ENCODE data around the gene COL12A1. TPM values are rescaled to one million over a fixed set of nuclear protein-coding genes. Genes with fewer than 3 reads are reported as not detected.

COL12A1 gene
- total RNA-seq, 4 donors from 2014 or later = 15.6 to 131 (median 34.3) TPM

DNA sequence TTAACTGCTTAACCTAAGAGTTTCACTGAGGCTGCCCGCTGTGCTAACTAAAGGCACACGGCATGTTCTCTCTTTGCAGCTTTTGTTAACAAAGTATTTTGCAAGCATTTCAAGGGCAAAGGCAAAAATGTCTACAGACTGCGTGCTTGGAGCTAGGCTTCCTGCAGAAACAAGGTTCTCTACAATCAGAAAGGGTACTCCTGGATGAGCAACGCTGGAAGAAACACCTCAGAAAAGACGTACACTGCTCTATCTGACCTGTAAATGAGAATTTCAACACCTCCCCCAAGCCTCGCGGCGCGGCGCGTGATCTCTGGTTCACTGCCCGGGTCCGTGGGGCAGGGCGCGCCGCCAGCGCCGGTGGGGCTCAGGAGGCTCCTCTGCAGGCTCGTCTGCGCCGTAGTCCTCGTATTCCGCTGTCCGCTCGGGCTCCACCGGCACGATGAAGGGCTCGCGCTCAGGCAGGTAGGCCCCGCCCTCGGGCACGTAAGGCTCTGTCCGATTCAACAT lies 120.9 kb downstream of the COL12A1 start:
- H3K4me3 ChIP-seq = peak overlapping the region; percentile 8 to 56 (median 35)
- peaks cover 0 to 4% (median 0%) of the 10 kb centered on the region in 3 donors for H3K36me3 ChIP-seq
- H3K27me3 ChIP-seq = peaks cover 0 to 3% (median 0%) of the 10 kb centered on the region in 4 donors
- H3K27ac ChIP-seq = peak overlapping the region in 3 of 4 donors; percentile 4 to 62 (median 24)
- no peak for TF ChIP-seq POLR2A (IDR thresholded peaks at IDR 0.05)
- TF ChIP-seq, protein P1, sequence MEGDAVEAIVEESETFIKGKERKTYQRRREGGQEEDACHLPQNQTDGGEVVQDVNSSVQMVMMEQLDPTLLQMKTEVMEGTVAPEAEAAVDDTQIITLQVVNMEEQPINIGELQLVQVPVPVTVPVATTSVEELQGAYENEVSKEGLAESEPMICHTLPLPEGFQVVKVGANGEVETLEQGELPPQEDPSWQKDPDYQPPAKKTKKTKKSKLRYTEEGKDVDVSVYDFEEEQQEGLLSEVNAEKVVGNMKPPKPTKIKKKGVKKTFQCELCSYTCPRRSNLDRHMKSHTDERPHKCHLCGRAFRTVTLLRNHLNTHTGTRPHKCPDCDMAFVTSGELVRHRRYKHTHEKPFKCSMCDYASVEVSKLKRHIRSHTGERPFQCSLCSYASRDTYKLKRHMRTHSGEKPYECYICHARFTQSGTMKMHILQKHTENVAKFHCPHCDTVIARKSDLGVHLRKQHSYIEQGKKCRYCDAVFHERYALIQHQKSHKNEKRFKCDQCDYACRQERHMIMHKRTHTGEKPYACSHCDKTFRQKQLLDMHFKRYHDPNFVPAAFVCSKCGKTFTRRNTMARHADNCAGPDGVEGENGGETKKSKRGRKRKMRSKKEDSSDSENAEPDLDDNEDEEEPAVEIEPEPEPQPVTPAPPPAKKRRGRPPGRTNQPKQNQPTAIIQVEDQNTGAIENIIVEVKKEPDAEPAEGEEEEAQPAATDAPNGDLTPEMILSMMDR (IDR thresholded peaks at IDR 0.05) = no peak
- no peak for DNase-seq
- intact Hi-C loops (cut with DNase I) = no loop called here
- WGBS, 2 donors = 19 to 24% methylated on average over 14 of the region's 33 CpGs
- peaks cover 0 to 13% (median 0%) of the 10 kb centered on the region in 3 donors for H3K4me1 ChIP-seq
- H3K9me3 ChIP-seq = no peaks in the 10 kb centered on the region

DNA sequence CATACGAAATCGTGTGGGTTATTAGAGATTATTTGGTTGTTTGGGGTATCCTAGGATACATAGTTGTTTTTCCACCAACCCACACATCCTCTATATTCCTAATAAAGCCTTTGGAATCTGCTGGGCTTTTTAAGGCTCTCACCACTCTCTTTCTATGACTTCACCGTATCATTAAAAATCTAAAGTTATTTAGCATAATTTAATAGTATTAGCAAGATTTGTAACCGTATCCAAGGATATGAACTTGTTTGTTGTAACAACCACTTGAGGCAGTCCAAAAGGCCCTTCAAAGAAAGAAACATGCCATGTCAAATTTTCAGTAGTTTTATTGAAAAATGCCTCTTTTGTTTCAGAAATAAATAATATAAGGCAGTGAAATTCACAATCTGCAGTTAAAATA lies 121.8 kb downstream of the COL12A1 start:
- WGBS, 2 donors = 55 to 77% methylated on average over 4 of the region's 4 CpGs
- no peak for DNase-seq
- Histone ChIP-seq H3K4me1 (peaks cover 0 to 13% (median 0%) of the 10 kb centered on the region in 3 donors), H3K27me3 (peaks cover 0 to 3% (median 0%) of the 10 kb centered on the region in 4 donors), H3K4me3 (no peak overlapping the region), H3K36me3 (peaks cover 0 to 2% (median 0%) of the 10 kb centered on the region in 3 donors), H3K27ac (peak overlapping the region in 1 of 4 donors; percentile 8), H3K9me3 (no peaks in the 10 kb centered on the region)
- intact Hi-C loops (cut with DNase I) = no loop called here
- TF ChIP-seq, protein P1 (IDR thresholded peaks at IDR 0.05) = no peak
- TF ChIP-seq POLR2A (IDR thresholded peaks at IDR 0.05) = no peak

DNA sequence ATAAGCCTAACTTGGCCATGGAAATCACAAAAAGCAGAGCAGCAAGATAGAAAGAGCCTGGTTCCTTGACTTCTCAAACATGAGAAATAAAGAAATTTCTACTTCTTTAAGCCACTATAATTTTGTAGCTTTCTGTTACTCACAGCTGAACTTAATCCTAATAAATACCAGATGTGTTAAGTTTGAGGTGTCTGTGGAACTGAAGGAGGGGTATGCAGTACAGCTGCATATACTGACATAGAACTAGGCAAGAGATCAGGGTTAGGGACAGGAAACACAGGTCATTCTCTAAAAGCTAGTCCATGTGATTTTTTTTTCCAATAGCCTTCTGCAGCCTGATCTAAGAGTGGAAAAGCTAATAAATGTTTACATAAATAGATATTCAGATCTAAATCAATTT lies 123.9 kb downstream of the COL12A1 start:
- TF ChIP-seq, protein P1 (IDR thresholded peaks at IDR 0.05) = no peak
- TF ChIP-seq POLR2A (IDR thresholded peaks at IDR 0.05) = no peak
- Histone ChIP-seq H3K36me3 (no peaks in the 10 kb centered on the region), H3K4me1 (peaks cover 0 to 13% (median 0%) of the 10 kb centered on the region in 3 donors), H3K4me3 (no peak overlapping the region), H3K27ac (no peak overlapping the region), H3K27me3 (peaks cover 0 to 3% (median 0%) of the 10 kb centered on the region in 4 donors), H3K9me3 (no peaks in the 10 kb centered on the region)
- no peak for DNase-seq
- intact Hi-C loops (cut with DNase I) = no loop called here

DNA sequence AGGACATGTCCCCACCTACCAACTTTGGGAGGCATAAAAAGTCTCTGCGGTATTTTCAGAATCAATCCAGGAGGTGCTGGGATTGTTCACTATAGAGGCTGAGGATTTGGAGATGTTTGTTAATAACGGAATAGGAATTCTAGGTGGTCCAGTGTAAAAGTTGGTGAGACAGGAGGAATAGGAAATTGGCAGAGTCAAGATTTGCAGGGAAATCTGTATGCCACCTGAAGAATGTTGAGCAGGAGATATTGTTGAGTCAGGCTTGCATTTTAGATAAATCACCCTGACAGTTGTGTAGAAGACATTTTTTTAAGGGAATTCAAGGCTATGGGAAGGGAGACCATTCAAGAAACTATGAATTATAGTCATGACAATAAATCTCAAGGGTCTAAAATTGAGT lies 124.8 kb downstream of the COL12A1 start:
- TF ChIP-seq, protein P1 (IDR thresholded peaks at IDR 0.05) = no peak
- no peak for TF ChIP-seq POLR2A (IDR thresholded peaks at IDR 0.05)
- Histone ChIP-seq H3K4me1 (peaks cover 0 to 13% (median 0%) of the 10 kb centered on the region in 3 donors), H3K4me3 (no peak overlapping the region), H3K36me3 (no peaks in the 10 kb centered on the region), H3K27me3 (peaks cover 0 to 3% (median 0%) of the 10 kb centered on the region in 4 donors), H3K9me3 (no peaks in the 10 kb centered on the region), H3K27ac (no peak overlapping the region)
- DNase-seq = no peak
- intact Hi-C loops (cut with DNase I) = no loop called here
- 88 to 93% methylated on average over 2 of the region's 2 CpGs for WGBS, 2 donors

DNA sequence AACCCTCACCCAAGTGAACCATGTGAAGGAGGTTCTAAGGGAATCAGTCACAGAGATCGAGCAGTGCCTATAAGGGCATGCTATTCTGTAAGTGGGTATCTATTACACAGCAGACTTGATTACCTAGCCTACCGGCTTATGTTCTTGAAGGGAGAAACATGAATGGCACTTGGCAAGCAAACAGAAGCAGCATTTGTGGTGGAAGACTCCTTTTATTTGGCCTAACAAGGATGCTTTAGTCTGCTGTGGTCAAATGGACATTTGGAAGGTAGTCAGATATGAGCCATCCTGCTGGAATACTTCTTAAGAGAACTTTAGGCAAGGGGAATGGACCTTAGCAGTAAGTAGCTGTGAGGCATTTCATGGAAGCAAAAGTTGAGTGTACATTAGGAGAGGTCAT lies 126.3 kb downstream of the COL12A1 start:
- H3K36me3 ChIP-seq = no peaks in the 10 kb centered on the region
- TF ChIP-seq POLR2A (IDR thresholded peaks at IDR 0.05) = no peak
- TF ChIP-seq, protein P1 (IDR thresholded peaks at IDR 0.05) = no peak
- no peak overlapping the region for H3K27ac ChIP-seq
- no peaks in the 10 kb centered on the region for H3K27me3 ChIP-seq
- no peaks in the 10 kb centered on the region for H3K9me3 ChIP-seq
- H3K4me1 ChIP-seq = peaks cover 0 to 3% (median 0%) of the 10 kb centered on the region in 3 donors
- intact Hi-C loops (cut with DNase I) = no loop called here
- WGBS, 2 donors = 89 to 92% methylated on average over 2 of the region's 2 CpGs
- no peak overlapping the region for H3K4me3 ChIP-seq
- DNase-seq = no peak
